DLD1 (cell line): ENCODE results near the gene HTR2C.
"Not testable (repeated sequence)": the region's sequence is repeated elsewhere in the genome, so short reads cannot be mapped to it uniquely, and the experiment has no call there.

Experiments
- in situ Hi-C: cut with HindIII; loops from 2 replicates; pipeline ENCODE4 v1.10.0; 2017; ENCODE audit warnings: low sequenced_read_pairs

The HTR2C gene

GRCh38 chrX:114710571-114710970 is 126.7 kb downstream of the HTR2C start:
- in situ Hi-C loops, result no loop called here

GRCh38 chrX:114712466-114712865 is 128.6 kb downstream of the HTR2C start:
- in situ Hi-C loops, result no loop called here

DNA sequence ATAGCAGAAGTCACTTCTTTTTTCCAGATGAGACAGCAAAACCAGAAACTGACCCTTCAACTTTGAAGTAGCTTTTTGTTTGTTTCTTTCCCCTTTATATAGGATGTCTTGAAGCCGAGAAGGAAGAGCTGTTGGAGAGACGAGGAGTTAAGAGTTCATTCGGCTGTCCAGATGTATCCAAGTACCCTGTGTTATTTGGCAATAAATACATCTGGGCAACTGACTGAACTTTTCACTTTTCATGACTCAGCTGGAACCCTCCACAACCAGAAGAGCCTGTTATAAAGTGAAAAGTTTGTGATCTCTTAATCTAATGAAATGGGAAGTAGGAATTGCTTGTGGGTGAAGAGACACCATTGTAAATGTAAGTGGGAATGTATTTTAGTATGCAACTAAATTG is 131.2 kb downstream of the HTR2C start:
- in situ Hi-C loops, result no loop called here

- in situ Hi-C loops, result no loop called here
These were observed 134.0 kb downstream of the HTR2C start for GRCh38 chrX:114717921-114718320.

- in situ Hi-C loops, result no loop called here
These were observed 182.7 kb downstream of the HTR2C start for GRCh38 chrX:114766541-114766940.

DNA sequence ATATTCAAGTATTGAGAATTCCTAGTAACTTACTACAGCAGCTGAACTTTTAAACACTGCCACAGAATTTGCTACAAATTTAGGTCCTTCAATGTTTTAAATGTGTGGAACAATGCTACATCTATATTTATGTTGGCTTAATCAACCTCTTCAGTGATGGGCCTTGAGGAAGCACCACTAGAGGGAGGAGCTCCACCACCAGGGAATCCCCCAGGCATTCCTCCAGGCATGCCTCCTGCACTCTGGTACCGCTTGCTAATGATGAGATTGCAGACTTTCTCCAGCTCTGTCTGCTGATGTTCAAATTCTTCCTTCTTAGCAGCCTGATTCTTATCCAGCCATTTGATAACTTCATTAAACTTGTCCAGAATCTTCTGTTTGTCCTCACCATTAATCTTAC is 190.8 kb downstream of the HTR2C start:
- in situ Hi-C loops, result no loop called here

DNA sequence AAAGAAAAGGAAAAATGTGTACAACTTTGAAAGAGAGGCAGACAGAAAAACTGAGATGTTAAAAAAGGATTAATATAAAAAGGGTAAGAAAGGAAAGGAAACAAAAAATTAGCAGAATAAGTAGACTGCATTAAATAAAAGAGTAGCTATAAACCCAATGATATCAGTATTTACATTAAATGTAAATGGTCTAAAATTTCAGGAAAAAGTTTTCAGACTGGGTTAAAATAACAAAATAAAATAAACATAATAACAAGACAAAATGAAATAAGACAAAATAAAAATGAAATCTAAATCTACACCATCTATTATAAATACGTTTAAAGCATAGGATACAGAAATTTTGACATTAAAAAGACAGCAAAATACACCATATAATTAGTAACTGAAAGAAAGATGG is 199.0 kb downstream of the HTR2C start:
- in situ Hi-C loops, result no loop called here

GRCh38 chrX:114787061-114787460 is 203.2 kb downstream of the HTR2C start:
- in situ Hi-C loops, result no loop called here

DNA sequence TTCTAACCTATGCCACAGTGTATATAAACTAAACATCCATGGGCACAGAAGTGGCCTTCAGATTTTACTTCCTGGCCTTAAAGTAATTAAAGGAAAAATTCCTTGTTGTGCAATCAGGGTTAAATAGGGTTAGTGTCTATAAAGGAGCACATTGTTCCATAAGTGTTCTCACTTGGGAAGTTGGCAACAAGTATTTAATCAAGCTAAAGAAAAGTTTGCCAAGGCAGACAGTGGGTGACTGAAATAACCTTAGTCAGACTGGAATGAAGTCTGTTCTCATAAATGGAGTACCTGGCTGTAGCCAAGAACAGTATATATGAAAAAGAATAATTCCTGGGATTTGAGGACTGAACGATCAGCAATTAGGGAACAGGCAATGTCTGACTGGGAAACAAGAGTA is 213.6 kb downstream of the HTR2C start:
- in situ Hi-C loops, result no loop called here

DNA sequence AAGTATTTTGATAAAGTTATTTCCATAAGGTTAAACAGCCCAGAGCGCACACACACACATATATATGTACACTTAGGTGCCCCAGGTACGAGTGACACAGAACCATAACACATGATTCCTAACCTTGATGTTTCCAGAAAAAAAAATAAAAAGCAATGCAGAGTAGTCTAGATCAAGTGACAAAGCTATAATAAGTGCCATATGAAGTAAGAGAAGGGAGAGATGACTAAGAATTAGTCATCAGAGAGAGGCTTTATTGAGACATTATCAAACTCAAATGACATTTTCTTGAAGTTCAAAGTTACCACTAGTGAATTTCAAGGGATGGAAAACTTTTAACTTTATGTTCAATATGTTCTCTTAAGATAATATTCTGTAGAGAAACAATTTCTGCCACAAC is 215.0 kb downstream of the HTR2C start:
- in situ Hi-C loops, result no loop called here

DNA sequence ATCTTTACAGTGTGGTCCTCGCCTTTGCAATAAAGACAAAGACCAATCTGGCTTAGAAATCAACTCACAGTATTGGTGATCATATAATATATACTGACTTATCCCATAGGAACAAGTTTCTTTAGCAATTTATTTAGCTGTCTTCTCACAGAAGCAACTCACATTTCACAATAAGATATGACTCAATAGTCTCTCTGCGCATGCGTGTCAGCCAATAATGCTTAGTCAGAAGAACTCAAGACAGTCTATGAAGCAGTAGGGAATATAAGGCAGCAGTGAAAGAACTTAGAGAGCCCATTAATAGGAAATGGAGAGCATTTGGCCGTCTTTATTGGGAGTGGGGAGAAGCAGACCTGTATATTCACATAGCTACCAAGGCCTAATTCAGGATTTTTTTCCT is 216.8 kb downstream of the HTR2C start:
- in situ Hi-C loops, result no loop called here

GRCh38 chrX:114819509-114819908 is 235.6 kb downstream of the HTR2C start:
- in situ Hi-C loops, result no loop called here

DNA sequence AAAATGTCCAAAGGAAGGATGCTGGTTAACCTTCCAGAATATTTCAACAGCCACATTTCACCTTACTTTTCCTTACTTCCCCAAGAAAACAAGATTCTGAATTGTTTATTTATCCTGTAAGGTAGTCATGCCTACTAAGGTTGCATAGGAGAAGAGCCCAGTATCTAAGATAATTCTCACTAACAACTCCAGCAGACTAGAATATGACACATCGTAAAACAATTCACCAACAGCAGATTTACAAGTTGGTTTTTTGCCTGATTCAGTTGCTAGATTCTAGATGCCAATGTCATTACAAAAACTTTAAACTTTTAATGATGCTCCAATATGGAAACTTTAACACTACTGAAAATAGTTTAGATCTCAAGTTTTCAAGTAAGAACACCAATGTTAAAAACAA is 257.2 kb downstream of the HTR2C start:
- in situ Hi-C loops, result no loop called here

DNA sequence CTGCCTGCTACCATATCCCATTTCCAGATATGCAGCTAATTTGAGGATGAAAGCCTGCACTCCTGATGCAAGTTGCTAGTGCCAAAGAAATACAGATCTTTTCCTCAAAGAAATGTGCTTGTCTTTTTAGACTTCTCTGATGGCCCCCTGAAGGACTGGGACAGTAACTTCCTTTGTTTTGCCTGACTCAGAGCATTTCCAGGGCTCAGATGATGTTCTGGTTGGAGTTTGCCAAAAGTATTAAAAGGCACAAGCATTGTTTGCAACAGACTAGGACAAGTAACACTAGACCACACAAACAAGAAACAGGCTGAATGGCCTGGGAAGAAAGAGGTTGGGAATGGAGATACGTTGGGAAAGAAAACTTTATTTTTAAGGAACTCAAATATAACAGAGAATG is 258.3 kb downstream of the HTR2C start:
- in situ Hi-C loops, result no loop called here

- in situ Hi-C loops, result no loop called here
These were observed 305.6 kb downstream of the HTR2C start for GRCh38 chrX:114889481-114889880.

GRCh38 chrX:114903618-114904017 is 319.7 kb downstream of the HTR2C start:
- in situ Hi-C loops, result no loop called here

GRCh38 chrX:114905251-114905650 is 321.4 kb downstream of the HTR2C start:
- in situ Hi-C loops, result no loop called here

DNA sequence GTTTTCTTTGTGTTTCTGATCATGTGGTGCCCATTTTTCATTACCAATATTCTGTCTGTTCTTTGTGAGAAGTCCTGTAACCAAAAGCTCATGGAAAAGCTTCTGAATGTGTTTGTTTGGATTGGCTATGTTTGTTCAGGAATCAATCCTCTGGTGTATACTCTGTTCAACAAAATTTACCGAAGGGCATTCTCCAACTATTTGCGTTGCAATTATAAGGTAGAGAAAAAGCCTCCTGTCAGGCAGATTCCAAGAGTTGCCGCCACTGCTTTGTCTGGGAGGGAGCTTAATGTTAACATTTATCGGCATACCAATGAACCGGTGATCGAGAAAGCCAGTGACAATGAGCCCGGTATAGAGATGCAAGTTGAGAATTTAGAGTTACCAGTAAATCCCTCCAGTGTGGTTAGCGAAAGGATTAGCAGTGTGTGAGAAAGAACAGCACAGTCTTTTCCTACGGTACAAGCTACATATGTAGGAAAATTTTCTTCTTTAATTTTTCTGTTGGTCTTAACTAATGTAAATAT is 323.2 kb downstream of the HTR2C start:
- in situ Hi-C loops, result no loop called here

DNA sequence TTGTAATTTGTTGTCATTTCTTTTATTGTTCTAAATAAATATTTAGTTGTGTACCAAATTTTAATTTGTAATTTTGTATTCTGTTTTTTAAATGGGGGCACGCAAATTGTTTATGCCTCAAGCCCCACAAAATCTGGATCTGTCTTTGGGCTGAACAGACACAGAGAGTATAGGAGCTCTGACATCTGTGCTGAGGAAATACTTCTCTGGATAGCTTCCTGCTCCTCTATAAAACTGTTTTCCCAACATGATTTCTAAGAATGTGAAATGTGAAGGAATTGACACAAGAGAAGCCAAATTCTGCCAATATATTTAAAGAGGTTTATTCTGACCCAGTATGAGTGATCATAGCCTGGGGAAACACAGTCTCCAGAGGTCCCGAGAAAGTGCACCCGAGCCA is 340.5 kb downstream of the HTR2C start:
- in situ Hi-C loops, result no loop called here

DNA sequence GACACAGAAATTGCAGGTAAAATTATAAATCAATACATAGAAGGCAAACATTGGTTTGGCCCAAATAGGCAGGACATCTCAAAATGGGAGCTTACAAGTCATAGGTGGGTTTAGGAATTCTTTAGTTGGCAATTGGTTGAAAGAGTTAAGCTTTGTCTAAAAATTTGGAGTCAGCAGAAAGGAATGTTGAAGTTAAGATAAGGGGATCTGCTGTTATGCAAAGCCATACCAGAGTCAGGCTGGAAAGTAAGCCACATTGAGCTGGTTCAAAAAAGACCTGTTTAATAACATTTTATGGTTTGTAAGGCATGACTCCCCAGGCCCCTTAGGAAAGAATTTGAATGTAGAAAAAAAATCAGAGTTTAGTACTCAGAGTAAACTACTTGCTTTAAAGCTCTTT is 341.0 kb downstream of the HTR2C start:
- in situ Hi-C loops, result no loop called here

GRCh38 chrX:114930227-114930626 is 346.3 kb downstream of the HTR2C start:
- in situ Hi-C loops, result no loop called here

- in situ Hi-C loops, result no loop called here
These were observed 348.7 kb downstream of the HTR2C start for GRCh38 chrX:114932550-114932949.

DNA sequence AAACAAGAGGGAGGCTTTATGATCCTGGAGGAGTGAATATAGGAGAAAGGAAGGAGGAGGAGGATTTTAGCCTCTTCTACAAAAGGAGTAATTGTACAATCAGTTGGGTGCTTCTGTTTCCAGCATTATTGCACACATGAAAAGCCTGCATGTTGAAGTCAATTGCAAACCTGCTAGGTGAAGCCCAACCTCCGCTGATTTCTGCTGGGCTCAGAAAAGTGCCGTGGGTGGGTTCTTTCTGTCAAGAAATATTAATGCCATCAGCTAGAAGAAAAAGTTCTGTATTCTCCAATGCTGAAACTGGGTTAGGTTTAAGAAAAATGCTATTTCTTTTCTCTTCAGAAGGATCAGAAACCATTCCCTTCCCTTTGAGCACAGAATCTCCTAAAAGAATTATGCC is 349.4 kb downstream of the HTR2C start:
- in situ Hi-C loops, result not testable (repeated sequence)

DNA sequence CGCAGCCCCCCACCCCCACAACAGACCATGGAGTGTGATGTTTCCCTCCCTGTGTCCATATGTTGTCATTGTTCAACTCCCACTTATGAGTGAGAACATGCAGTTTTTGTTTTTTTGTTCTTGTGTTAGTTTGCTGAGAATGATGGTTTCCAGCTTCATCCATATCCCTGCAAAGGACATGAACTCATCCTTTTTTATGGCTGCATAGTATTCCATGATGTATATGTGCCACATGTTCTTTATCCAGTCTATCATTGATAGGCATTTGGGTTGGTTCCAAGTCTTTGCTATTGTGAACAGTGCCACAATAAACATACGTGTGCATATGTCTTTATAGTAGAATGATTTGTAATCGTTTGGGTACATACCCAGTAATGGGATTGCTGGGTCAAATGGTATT is 353.2 kb downstream of the HTR2C start:
- in situ Hi-C loops, result not testable (repeated sequence)
